ENCODE measurements around the gene L3MBTL4. TPM values are rescaled to one million over a fixed set of nuclear protein-coding genes. Genes with fewer than 3 reads are reported as not detected.

L3MBTL4 gene
- total RNA-seq, 1 experiment from 2014 or later: 0.87 TPM

DNA sequence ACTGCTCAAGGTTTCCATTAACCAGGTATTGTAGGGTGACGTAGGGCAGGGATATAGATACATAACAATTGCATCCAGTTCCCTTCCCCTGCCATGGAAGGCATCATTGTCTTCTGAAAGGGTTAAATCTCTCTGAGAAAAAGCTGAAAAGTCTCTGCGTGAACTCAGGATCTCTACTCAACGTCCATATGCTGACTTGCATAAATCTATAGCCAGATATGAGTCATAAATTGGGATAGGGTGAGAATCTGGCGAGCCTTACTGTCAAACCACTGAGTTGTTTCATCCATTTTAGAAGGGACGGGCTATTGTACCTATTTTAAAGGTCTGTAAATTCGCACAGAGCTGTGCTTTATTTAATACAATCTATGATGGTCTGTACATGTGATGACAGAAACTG, 258.3 kb downstream of the L3MBTL4 start:
- no peak for ATAC-seq
- ChIA-PET POLR2A (no interaction called here), CTCF (no interaction called here)
- DNase-seq (ENCODE audit: low read depth, low spot score): no peak
- intact Hi-C loops (cut with micrococcal nuclease; ENCODE audit: unreplicated experiment) (no loop called here), in situ Hi-C loops (cut with HindIII; ENCODE audit: low pct_unique_long_range_greater_than_20kb, low sequenced_read_pairs) (no loop called here)
- H3K9me3 ChIP-seq (ENCODE audit: control insufficient read depth, insufficient read depth, low read depth, low read length): no peaks in the 10 kb centered on the region; the same call in 1 of the 2 replicates
- H3K4me3 ChIP-seq (ENCODE audit: low read depth in 2 of 2, low read length in 2 of 2): no peak overlapping the region
- H3K27ac ChIP-seq (ENCODE audit: low read length): no peak overlapping the region
- TF ChIP-seq, protein P1, sequence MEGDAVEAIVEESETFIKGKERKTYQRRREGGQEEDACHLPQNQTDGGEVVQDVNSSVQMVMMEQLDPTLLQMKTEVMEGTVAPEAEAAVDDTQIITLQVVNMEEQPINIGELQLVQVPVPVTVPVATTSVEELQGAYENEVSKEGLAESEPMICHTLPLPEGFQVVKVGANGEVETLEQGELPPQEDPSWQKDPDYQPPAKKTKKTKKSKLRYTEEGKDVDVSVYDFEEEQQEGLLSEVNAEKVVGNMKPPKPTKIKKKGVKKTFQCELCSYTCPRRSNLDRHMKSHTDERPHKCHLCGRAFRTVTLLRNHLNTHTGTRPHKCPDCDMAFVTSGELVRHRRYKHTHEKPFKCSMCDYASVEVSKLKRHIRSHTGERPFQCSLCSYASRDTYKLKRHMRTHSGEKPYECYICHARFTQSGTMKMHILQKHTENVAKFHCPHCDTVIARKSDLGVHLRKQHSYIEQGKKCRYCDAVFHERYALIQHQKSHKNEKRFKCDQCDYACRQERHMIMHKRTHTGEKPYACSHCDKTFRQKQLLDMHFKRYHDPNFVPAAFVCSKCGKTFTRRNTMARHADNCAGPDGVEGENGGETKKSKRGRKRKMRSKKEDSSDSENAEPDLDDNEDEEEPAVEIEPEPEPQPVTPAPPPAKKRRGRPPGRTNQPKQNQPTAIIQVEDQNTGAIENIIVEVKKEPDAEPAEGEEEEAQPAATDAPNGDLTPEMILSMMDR (IDR thresholded peaks at IDR 0.05): no peak
- TF ChIP-seq POLR2AphosphoS5 (IDR thresholded peaks at IDR 0.05; ENCODE audit: low read depth, low read length) (no peak), SIN3A (IDR thresholded peaks at IDR 0.05; ENCODE audit: borderline replicate concordance, insufficient read depth, low read depth, low read length) (no peak), TCF7L2 (IDR thresholded peaks at IDR 0.05; ENCODE audit: low read depth, low read length) (no peak)
- TF ChIP-seq, protein P2, sequence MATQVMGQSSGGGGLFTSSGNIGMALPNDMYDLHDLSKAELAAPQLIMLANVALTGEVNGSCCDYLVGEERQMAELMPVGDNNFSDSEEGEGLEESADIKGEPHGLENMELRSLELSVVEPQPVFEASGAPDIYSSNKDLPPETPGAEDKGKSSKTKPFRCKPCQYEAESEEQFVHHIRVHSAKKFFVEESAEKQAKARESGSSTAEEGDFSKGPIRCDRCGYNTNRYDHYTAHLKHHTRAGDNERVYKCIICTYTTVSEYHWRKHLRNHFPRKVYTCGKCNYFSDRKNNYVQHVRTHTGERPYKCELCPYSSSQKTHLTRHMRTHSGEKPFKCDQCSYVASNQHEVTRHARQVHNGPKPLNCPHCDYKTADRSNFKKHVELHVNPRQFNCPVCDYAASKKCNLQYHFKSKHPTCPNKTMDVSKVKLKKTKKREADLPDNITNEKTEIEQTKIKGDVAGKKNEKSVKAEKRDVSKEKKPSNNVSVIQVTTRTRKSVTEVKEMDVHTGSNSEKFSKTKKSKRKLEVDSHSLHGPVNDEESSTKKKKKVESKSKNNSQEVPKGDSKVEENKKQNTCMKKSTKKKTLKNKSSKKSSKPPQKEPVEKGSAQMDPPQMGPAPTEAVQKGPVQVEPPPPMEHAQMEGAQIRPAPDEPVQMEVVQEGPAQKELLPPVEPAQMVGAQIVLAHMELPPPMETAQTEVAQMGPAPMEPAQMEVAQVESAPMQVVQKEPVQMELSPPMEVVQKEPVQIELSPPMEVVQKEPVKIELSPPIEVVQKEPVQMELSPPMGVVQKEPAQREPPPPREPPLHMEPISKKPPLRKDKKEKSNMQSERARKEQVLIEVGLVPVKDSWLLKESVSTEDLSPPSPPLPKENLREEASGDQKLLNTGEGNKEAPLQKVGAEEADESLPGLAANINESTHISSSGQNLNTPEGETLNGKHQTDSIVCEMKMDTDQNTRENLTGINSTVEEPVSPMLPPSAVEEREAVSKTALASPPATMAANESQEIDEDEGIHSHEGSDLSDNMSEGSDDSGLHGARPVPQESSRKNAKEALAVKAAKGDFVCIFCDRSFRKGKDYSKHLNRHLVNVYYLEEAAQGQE (IDR thresholded peaks at IDR 0.05; ENCODE audit: insufficient read depth in 1 of 2, low read depth in 2 of 2, low read length in 1 of 2): no peak
- no peaks in the 10 kb centered on the region for H3K4me1 ChIP-seq (ENCODE audit: control insufficient read depth, insufficient read depth, low read length)
- no TSS peak for BruUV-seq (replicated peaks)
- H3K36me3 ChIP-seq (ENCODE audit: control insufficient read depth, insufficient read depth, low read length): no peaks in the 10 kb centered on the region
- H3K27me3 ChIP-seq (ENCODE audit: control insufficient read depth, insufficient read depth, low read length): no peaks in the 10 kb centered on the region

DNA sequence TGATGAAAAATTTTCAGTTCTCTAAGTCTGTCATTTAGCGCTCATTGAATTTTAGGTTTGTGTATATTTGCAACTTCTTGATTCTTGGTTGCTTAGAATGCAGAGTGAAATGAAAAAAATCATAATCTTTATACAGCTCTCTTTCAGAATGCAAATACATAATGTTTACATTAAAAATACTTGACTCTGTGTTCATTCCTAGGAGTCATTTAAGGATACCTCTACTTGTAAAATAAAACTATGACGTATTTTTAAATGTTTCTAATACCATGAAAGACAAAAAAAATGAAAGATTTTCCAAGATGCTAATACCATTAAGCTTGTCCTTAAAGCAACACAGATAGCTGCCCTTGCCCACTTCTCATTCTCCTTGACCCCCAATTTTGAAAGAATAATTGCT, 259.0 kb downstream of the L3MBTL4 start:
- no peak overlapping the region for H3K27ac ChIP-seq (ENCODE audit: low read length)
- H3K4me1 ChIP-seq (ENCODE audit: control insufficient read depth, insufficient read depth, low read length): no peaks in the 10 kb centered on the region
- in situ Hi-C loops (cut with HindIII; ENCODE audit: low pct_unique_long_range_greater_than_20kb, low sequenced_read_pairs) (no loop called here), intact Hi-C loops (cut with micrococcal nuclease; ENCODE audit: unreplicated experiment) (no loop called here)
- no peaks in the 10 kb centered on the region; the same call in 1 of the 2 replicates for H3K9me3 ChIP-seq (ENCODE audit: control insufficient read depth, insufficient read depth, low read depth, low read length)
- H3K36me3 ChIP-seq (ENCODE audit: control insufficient read depth, insufficient read depth, low read length): no peaks in the 10 kb centered on the region
- DNase-seq (ENCODE audit: low read depth, low spot score) (no peak), ATAC-seq (no peak)
- no TSS peak for BruUV-seq (replicated peaks)
- no peaks in the 10 kb centered on the region for H3K27me3 ChIP-seq (ENCODE audit: control insufficient read depth, insufficient read depth, low read length)
- no peak for TF ChIP-seq POLR2AphosphoS5 (IDR thresholded peaks at IDR 0.05; ENCODE audit: low read depth, low read length)
- TF ChIP-seq, protein P2 (IDR thresholded peaks at IDR 0.05; ENCODE audit: insufficient read depth in 1 of 2, low read depth in 2 of 2, low read length in 1 of 2): no peak
- ChIA-PET POLR2A (no interaction called here), CTCF (no interaction called here)
- H3K4me3 ChIP-seq (ENCODE audit: low read depth in 2 of 2, low read length in 2 of 2): no peak overlapping the region

All from Panc1 (cell line).